Activated CD8-positive, alpha-beta T cell treated with anti-CD3 and anti-CD28 coated beads, Interleukin-2, amount 10 ng/mL, durations not matched to agents 7 days and 5 days (primary cell): ENCODE data around the gene GRM7. TPM values are rescaled to one million over a fixed set of nuclear protein-coding genes. Genes with fewer than 3 reads are reported as not detected.

Experiments
- ATAC-seq: fragments of 150-1000 bp; cut with Tn5 transposase; one replicate; pipeline ENCODE4 v1.10.0; 2021; ENCODE audit warnings: moderate library complexity
- CTCF ChIA-PET: fragments of 350-600 bp; sonication (Branson Sonifier 250); formaldehyde crosslinking; loops from one replicate; lab custom pipeline; 2021; ENCODE audit warnings: antibody characterized with exemption; lab: Charles Lee
- POLR2A ChIA-PET: fragments of 350-600 bp; sonication (Branson Sonifier 250); formaldehyde crosslinking; loops from one replicate; lab custom pipeline; 2021; ENCODE audit warnings: antibody characterized with exemption; lab: Charles Lee
- DNase-seq: peaks from one replicate; pipeline ENCODE4 v3.0.0-alpha.2; 2020
- H3K27ac Mint-ChIP-seq: one replicate; pipeline ENCODE4 v1.8.0; 2021; ENCODE audit warnings: mild to moderate bottlenecking, mixed read lengths
- H3K27me3 Mint-ChIP-seq: one replicate; pipeline ENCODE4 v1.8.0; 2021; ENCODE audit warnings: low read depth, mixed read lengths
- H3K36me3 Mint-ChIP-seq: one replicate; pipeline ENCODE4 v1.8.0; 2021; ENCODE audit warnings: low read depth, mixed read lengths
- H3K4me1 Mint-ChIP-seq: one replicate; pipeline ENCODE4 v1.8.0; 2021; ENCODE audit warnings: low read depth, mixed read lengths
- H3K4me3 Mint-ChIP-seq: one replicate; pipeline ENCODE4 v1.8.0; 2021; ENCODE audit warnings: mild to moderate bottlenecking, mixed read lengths
- H3K9me3 Mint-ChIP-seq: one replicate; pipeline ENCODE4 v1.8.0; 2022; ENCODE audit warnings: mixed read lengths; ENCODE audit not compliant: insufficient read depth
- total RNA-seq, 2 experiments: library from RNA; stranded (reverse); gene quantifications; one replicate each; pipeline ENCODE4 v1.2.3, GENCODE V29; 2021

The GRM7 gene
- total RNA-seq, 2 experiments from 2014 or later, result not detected

DNA sequence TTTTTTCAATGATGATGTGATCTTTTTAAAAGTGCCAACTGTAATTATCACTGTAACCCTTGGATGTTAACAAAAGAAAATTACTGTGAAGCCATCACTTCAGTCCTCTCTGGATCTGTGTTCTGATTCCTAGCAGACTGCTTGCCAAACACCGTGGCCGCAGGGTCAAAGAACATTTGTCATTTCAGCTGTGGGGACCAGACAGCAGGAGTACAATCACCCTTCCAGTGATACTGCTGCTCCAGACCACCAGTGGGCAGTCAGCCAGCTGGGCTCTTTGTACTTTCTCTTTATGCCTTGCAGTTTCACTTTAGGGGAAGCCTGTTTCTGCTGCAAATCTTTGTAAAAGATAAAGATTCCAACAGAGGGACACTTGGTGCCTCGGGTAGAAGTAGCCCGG lies 770.0 kb downstream of the GRM7 start:
- no peak for DNase-seq

DNA sequence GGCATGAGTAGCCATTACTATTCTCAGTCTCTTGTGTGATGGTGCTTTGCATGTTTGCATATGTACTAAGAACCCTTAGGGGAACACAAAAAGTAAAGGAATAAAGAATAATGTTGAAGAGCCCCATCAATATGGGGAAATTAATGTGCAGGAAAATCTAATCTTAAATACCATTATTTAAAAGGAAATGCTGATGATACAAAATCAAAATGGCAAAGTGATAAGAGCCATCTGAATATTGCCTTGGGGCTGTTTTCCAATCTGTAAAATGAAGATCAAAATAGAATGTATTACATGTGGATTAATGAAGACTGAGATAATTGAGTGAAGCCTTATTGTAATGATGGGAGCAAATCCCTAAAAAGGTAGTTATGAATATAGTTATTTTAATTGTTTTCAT lies 771.4 kb downstream of the GRM7 start:
- H3K4me3 Mint-ChIP-seq, result no peak overlapping the region
- no peak overlapping the region for H3K27ac Mint-ChIP-seq
- no peaks in the 10 kb centered on the region for H3K4me1 Mint-ChIP-seq
- no peaks in the 10 kb centered on the region for H3K36me3 Mint-ChIP-seq
- DNase-seq, result no peak
- CTCF ChIA-PET, result no interaction called here
- no peak for ATAC-seq
- POLR2A ChIA-PET, result no interaction called here
- no peaks in the 10 kb centered on the region for H3K9me3 Mint-ChIP-seq
- H3K27me3 Mint-ChIP-seq, result no peaks in the 10 kb centered on the region

More for the DNA sequence above, 770.0 kb downstream of the GRM7 start:
- ChIA-PET CTCF (no interaction called here), POLR2A (no interaction called here)
- Mint-ChIP-seq H3K9me3 (no peaks in the 10 kb centered on the region), H3K27ac (no peak overlapping the region), H3K4me1 (no peaks in the 10 kb centered on the region), H3K27me3 (no peaks in the 10 kb centered on the region), H3K4me3 (no peak overlapping the region), H3K36me3 (no peaks in the 10 kb centered on the region)
- ATAC-seq, result no peak

DNA sequence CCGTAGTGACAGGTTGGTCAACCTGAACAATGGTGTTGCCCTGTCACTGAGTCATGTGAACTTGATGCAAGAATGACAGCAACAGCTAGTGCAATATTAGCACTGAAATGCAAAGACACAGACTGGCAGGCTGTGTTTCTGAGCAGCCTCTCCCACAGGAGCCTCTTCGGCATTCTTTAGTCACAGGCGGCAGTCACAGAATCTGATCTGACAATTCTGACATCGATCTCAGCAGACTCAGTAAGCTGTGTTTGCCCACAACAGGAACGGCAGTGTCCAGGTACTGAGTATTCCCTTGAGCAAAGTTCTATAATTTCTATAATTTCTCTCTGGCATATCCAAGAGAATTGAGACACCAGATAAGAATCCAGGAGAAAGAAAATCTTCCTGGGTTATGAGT lies 776.8 kb downstream of the GRM7 start:
- H3K9me3 Mint-ChIP-seq, result no peaks in the 10 kb centered on the region
- H3K27me3 Mint-ChIP-seq, result no peaks in the 10 kb centered on the region
- no peak for DNase-seq
- H3K4me3 Mint-ChIP-seq, result no peak overlapping the region
- POLR2A ChIA-PET, result no interaction called here
- H3K36me3 Mint-ChIP-seq, result no peaks in the 10 kb centered on the region
- CTCF ChIA-PET, result no interaction called here
- H3K4me1 Mint-ChIP-seq, result no peaks in the 10 kb centered on the region
- no peak overlapping the region for H3K27ac Mint-ChIP-seq
- no peak for ATAC-seq

DNA sequence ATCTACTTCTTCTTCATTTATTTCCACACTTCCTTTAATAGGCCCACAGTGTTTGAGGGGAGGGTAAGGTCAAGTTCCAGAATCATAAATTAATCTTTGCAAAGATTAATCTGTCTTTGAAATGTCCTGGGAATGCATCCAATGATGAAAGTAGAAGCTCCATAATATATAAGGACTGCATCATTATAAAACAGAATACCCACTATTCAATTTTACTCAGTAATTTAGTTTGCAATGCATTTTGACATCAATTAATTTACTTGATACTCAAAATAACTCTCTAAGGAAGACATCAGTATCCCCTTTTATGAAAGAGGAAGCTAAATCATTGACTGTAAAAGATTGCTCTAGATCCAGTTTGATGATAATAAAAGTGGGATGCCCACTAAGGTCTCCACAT lies 777.2 kb downstream of the GRM7 start:
- no peaks in the 10 kb centered on the region for H3K36me3 Mint-ChIP-seq
- no peaks in the 10 kb centered on the region for H3K4me1 Mint-ChIP-seq
- H3K27ac Mint-ChIP-seq, result no peak overlapping the region
- no peaks in the 10 kb centered on the region for H3K27me3 Mint-ChIP-seq
- DNase-seq (no peak), ATAC-seq (no peak)
- H3K9me3 Mint-ChIP-seq, result no peaks in the 10 kb centered on the region
- H3K4me3 Mint-ChIP-seq, result no peak overlapping the region
- ChIA-PET CTCF (no interaction called here), POLR2A (no interaction called here)

DNA sequence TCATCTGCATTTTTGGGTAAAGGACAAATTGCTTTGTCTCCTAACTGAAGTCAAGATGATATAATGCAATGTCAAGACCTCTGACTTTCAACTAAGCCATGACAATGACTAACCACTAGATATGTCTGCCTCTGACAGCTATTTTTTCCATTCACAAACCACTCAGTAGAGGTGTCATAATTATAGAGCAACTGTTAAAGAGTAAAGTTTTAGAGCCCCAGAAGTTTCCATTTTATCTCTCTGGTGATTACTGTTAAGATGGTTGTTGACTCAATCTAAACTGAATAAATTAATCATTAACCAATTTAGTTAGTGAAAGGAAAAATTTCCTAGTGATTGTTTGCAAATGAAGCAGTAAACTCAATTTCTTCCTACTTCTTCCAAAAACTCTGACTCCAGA lies 779.9 kb downstream of the GRM7 start:
- Mint-ChIP-seq H3K9me3 (no peaks in the 10 kb centered on the region), H3K27me3 (no peaks in the 10 kb centered on the region), H3K27ac (no peak overlapping the region), H3K4me1 (no peaks in the 10 kb centered on the region), H3K36me3 (no peaks in the 10 kb centered on the region), H3K4me3 (no peak overlapping the region)
- DNase-seq, result no peak
- ChIA-PET CTCF (no interaction called here), POLR2A (no interaction called here)
- no peak for ATAC-seq

DNA sequence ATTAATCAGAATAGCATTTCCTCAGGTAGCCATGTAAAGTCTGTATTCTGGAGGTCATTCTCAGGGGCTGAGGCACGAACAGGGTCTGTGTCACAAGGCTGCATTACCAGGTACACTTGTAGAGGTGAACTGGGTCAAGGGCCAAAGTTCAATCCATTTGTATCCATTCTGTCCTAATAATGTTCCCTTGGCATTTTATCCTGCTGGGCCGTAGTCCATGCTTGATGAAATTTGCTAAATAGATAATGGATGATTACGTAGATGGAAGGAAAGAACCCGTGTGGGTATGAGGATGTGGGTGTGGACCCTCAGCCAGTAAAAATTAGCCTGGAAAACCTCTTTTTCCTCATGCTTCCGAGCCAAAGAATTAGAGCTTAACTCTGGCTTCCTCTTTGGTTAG lies 785.9 kb downstream of the GRM7 start:
- ATAC-seq, result no peak
- ChIA-PET CTCF (no interaction called here), POLR2A (no interaction called here)
- H3K27ac Mint-ChIP-seq, result no peak overlapping the region
- H3K4me1 Mint-ChIP-seq, result no peaks in the 10 kb centered on the region
- H3K9me3 Mint-ChIP-seq, result no peaks in the 10 kb centered on the region
- no peak overlapping the region for H3K4me3 Mint-ChIP-seq
- no peaks in the 10 kb centered on the region for H3K27me3 Mint-ChIP-seq
- DNase-seq, result no peak
- no peaks in the 10 kb centered on the region for H3K36me3 Mint-ChIP-seq

DNA sequence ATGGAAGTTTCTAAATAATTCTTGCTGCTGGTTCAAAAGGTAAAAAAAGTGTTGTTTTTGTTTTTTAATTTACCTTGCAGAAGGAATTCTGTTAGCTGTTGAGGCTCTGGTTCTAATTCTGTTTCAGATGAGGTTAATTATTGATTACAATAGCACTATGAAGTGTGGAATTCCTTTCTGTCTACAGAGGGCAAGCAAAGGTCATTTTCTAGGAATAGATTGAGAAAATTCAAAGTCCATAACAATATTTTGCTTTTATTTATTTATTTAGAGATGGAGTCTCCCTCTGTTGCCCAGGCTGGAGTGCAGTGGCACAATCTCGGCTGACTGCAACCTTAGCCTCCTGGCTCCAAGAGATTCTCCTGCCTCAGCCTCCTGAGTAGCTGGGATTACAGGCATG lies 789.6 kb downstream of the GRM7 start:
- ChIA-PET CTCF (no interaction called here), POLR2A (no interaction called here)
- ATAC-seq, result no peak
- no peaks in the 10 kb centered on the region for H3K27me3 Mint-ChIP-seq
- no peaks in the 10 kb centered on the region for H3K36me3 Mint-ChIP-seq
- DNase-seq, result no peak
- no peak overlapping the region for H3K27ac Mint-ChIP-seq
- H3K4me1 Mint-ChIP-seq, result no peaks in the 10 kb centered on the region
- H3K9me3 Mint-ChIP-seq, result no peaks in the 10 kb centered on the region
- H3K4me3 Mint-ChIP-seq, result no peak overlapping the region

DNA sequence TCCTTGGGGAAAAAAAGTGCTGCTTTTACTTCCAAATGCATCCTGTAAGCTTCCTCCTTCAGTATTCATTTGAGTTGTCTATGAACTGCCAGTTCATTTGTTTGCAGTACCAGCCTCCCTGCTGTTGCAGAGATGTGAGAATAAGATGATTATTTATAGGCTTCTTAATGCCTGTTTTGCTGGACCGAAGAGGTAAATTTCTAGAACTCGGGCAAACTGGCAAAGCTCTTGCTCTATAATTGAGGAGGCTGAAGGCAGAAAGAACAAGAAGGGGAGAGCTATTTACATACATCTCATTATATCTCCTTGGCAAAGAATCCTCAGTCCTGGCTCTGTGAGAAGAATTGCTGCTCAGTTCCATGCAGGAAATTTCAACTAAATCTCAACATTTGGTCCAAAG lies 790.4 kb downstream of the GRM7 start:
- POLR2A ChIA-PET, result no interaction called here
- DNase-seq, result no peak
- H3K4me1 Mint-ChIP-seq, result no peaks in the 10 kb centered on the region
- no peaks in the 10 kb centered on the region for H3K36me3 Mint-ChIP-seq
- CTCF ChIA-PET, result no interaction called here
- no peak for ATAC-seq
- H3K27me3 Mint-ChIP-seq, result no peaks in the 10 kb centered on the region
- no peak overlapping the region for H3K4me3 Mint-ChIP-seq
- no peak overlapping the region for H3K27ac Mint-ChIP-seq
- no peaks in the 10 kb centered on the region for H3K9me3 Mint-ChIP-seq

DNA sequence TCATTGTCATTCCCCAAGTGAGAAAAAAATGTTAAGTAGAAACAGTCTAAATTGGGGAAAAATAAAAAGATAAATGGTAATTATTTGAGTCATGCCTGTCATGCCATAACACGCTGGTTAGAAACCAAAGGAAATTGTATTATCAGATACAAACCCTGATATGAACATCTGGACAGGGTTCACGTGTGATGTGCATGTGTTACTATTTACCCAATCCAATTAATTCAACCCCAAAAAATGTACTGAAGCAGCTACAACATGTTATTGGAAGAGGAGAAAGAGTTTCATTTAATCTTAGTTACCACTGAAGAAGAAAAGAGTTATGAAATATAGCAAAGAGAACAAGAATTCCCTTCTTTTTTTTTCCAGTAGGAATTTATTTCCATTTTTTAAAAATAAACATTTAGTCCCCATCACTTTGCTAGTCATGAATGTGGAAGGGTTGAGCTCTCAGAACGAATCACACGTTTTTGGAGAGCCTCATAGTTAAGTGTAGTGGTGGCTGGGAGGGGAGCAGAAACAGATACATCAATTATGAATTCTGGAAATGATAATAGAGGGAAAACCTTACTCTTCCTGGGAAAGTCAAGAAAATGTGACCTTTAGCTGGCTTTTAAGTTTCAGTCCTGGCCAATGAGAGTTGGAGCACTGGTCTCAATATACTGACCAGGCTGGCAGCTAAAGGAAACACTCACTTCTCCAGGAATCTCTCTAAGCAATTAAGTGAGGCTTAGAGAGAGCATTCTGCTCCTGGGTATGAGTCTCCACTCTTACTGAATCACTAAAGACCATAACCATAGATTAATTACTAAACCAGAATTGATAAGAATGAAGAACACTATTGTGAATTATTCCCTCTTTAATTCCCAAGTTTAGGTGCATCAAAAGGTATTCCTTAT lies 796.5 kb downstream of the GRM7 start:
- H3K4me3 Mint-ChIP-seq, result no peak overlapping the region
- no peaks in the 10 kb centered on the region for H3K36me3 Mint-ChIP-seq
- no peak for ATAC-seq
- H3K27ac Mint-ChIP-seq, result no peak overlapping the region
- ChIA-PET POLR2A (no interaction called here), CTCF (no interaction called here)
- H3K27me3 Mint-ChIP-seq, result no peaks in the 10 kb centered on the region
- DNase-seq, result no peak
- no peaks in the 10 kb centered on the region for H3K9me3 Mint-ChIP-seq
- no peaks in the 10 kb centered on the region for H3K4me1 Mint-ChIP-seq

DNA sequence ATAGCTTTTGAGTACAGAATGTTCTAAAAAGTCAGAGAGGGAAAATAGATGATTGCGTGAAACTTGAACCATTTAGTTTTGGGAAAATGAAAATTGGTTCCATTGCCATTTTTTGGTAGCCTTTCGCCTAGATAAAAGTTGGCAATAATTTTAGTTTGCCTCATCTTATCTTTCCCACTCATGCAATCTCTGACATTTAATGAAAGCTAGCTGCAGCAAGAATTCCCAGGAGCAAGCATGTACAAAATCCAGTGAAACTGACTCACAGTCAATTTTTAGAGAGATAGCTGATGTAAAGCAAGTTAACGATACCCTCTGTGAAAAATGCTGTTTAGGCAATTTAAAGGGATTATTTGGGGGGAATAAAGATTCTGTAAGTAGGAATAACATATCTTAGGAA lies 797.4 kb downstream of the GRM7 start:
- no peak overlapping the region for H3K27ac Mint-ChIP-seq
- ATAC-seq (no peak), DNase-seq (no peak)
- no peaks in the 10 kb centered on the region for H3K27me3 Mint-ChIP-seq
- H3K36me3 Mint-ChIP-seq, result no peaks in the 10 kb centered on the region
- H3K4me3 Mint-ChIP-seq, result no peak overlapping the region
- H3K9me3 Mint-ChIP-seq, result no peaks in the 10 kb centered on the region
- ChIA-PET POLR2A (no interaction called here), CTCF (no interaction called here)
- H3K4me1 Mint-ChIP-seq, result no peaks in the 10 kb centered on the region

DNA sequence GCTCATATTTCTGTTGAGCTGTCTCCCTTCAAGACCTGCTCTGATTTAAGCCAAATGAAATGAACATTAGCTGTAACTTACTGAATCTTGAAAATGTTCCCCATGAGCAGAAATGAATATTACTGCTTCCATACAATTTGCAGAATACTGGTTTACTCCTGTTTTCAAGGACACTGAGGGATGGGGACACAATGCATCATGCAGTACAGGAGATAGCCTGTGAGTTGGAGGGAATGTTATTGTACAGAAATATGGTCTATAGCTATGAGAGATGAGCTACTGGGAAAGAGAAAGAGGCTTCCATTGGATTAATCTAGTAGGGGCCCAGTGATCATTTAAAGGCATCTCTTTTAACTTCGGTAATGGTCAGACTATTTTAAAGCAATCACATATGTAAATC lies 798.2 kb downstream of the GRM7 start:
- Mint-ChIP-seq H3K27ac (no peak overlapping the region), H3K4me1 (no peaks in the 10 kb centered on the region), H3K27me3 (no peaks in the 10 kb centered on the region), H3K4me3 (no peak overlapping the region), H3K9me3 (no peaks in the 10 kb centered on the region), H3K36me3 (no peaks in the 10 kb centered on the region)
- ATAC-seq, result no peak
- DNase-seq, result no peak
- ChIA-PET POLR2A (no interaction called here), CTCF (no interaction called here)

DNA sequence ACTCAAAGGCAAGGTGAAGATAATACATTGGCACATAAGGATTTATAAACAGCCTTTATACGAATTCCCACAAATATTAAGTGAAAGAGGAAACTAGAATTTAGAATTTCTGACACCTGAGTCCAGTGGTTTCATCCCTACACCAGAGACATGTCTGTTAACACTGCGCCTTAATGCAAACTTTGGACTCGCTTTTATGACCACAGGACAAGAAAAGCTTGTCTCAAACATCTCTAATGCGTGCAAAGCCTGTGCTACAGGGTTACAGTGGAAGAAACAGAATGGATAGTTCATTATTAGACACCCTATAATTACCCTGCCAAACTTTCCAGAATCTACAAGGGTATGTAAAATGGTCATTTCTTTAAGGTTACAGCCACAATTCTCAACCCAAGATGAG lies 802.9 kb downstream of the GRM7 start:
- DNase-seq (no peak), ATAC-seq (no peak)
- H3K27me3 Mint-ChIP-seq, result no peaks in the 10 kb centered on the region
- no peaks in the 10 kb centered on the region for H3K4me1 Mint-ChIP-seq
- CTCF ChIA-PET, result no interaction called here
- no peak overlapping the region for H3K4me3 Mint-ChIP-seq
- H3K36me3 Mint-ChIP-seq, result no peaks in the 10 kb centered on the region
- no peaks in the 10 kb centered on the region for H3K9me3 Mint-ChIP-seq
- POLR2A ChIA-PET, result no interaction called here
- H3K27ac Mint-ChIP-seq, result no peak overlapping the region

DNA sequence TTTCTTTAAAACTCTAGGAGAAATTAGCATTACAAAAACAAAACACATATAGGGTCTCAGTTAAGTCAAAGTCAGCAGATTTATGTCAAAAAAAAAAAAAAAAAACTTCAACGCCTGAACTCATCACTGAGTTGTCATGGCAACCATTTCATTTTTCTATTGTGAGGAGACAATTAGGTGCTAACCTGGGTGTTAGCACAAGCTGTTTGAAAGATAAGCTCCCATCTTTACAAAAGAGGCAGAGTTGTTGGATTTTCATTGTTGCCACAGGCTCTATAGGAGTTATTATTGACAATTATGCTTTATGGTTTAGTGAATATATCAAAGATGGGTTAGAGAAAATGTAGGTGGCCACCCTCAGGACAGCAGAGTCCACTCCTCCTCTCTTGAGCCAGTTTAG lies 806.9 kb downstream of the GRM7 start:
- Mint-ChIP-seq H3K9me3 (no peaks in the 10 kb centered on the region), H3K36me3 (no peaks in the 10 kb centered on the region), H3K27me3 (no peaks in the 10 kb centered on the region), H3K4me3 (no peak overlapping the region), H3K27ac (no peak overlapping the region), H3K4me1 (no peaks in the 10 kb centered on the region)
- ChIA-PET POLR2A (no interaction called here), CTCF (no interaction called here)
- ATAC-seq (no peak), DNase-seq (no peak)
